Stimulated activated CD8-positive, alpha-beta memory T cell treated with anti-CD3 and anti-CD28 coated beads, Interleukin-12 subunit alpha, Interleukin-12 subunit beta, amount 100 ng/mL, for 1 hour (primary cell): Measurements from ENCODE around the gene S100B.

Experiments used
- DNase-seq: peaks from one replicate; pipeline ENCODE4 v3.0.0-alpha.2; 2020; ENCODE audit warnings: low read depth

Gene S100B

GRCh38 chr21:46560568-46561444 lies 44.1 kb downstream of the S100B start:
- DNase-seq = no peak

GRCh38 chr21:46559291-46559983 lies 45.4 kb downstream of the S100B start:
- peak; percentile 45 for DNase-seq

GRCh38 chr21:46557919-46558392 lies 46.9 kb downstream of the S100B start:
- no peak for DNase-seq

GRCh38 chr21:46557469-46557868 lies 47.4 kb downstream of the S100B start:
- no peak for DNase-seq

- no peak for DNase-seq
Observed at GRCh38 chr21:46556802-46557201, 48.1 kb downstream of the S100B start.

GRCh38 chr21:46555678-46556077 lies 49.2 kb downstream of the S100B start:
- DNase-seq = no peak

GRCh38 chr21:46555225-46555617 lies 49.7 kb downstream of the S100B start:
- DNase-seq = no peak

- no peak for DNase-seq
Observed at GRCh38 chr21:46554431-46555224, 50.3 kb downstream of the S100B start.

- DNase-seq = no peak
Observed at GRCh38 chr21:46553993-46554392, 50.9 kb downstream of the S100B start.

- DNase-seq = no peak
Observed at GRCh38 chr21:46552865-46553379, 52.0 kb downstream of the S100B start.

GRCh38 chr21:46552274-46552673 lies 52.6 kb downstream of the S100B start:
- DNase-seq = no peak

GRCh38 chr21:46551636-46552241 lies 53.1 kb downstream of the S100B start:
- DNase-seq = no peak

GRCh38 chr21:46550116-46550941 lies 54.6 kb downstream of the S100B start:
- no peak for DNase-seq

- no peak for DNase-seq
Observed at GRCh38 chr21:46549650-46550049, 55.2 kb downstream of the S100B start.
